KOPT-K1 (cell line): ENCODE measurements around the gene SBF1.
A peak's percentile ranks its signal among the peaks of the same experiment; 100 is the strongest.

Experiments used
- H3K27ac ChIP-seq: fragments of 200-600 bp; sonication (generic); 2 replicates; pipeline ENCODE4 v1.5.1; 2016; ENCODE audit warnings: antibody characterized with exemption, mild to moderate bottlenecking, low read depth, low read length; ENCODE audit not compliant: poor library complexity, severe bottlenecking
- H3K36me3 ChIP-seq: fragments of 200-600 bp; sonication (generic); 2 replicates; pipeline ENCODE4 v1.5.1; 2017; ENCODE audit warnings: antibody characterized with exemption, mild to moderate bottlenecking, low read length, moderate library complexity; ENCODE audit not compliant: insufficient read depth
- H3K9me3 ChIP-seq: fragments of 200-600 bp; sonication (generic); 2 replicates; pipeline ENCODE4 v1.5.1; 2017; ENCODE audit warnings: antibody characterized with exemption, low read length, mild to moderate bottlenecking; ENCODE audit not compliant: insufficient read depth, poor library complexity, severe bottlenecking

SBF1 gene

GRCh38 chr22:50447576-50448551 lies 27.0 kb downstream of the SBF1 start:
- H3K27ac ChIP-seq: no peak overlapping the region
- H3K9me3 ChIP-seq: no peaks in the 10 kb centered on the region
- H3K36me3 ChIP-seq: peaks cover 97% of the 10 kb centered on the region

- H3K9me3 ChIP-seq: no peaks in the 10 kb centered on the region
- H3K36me3 ChIP-seq: peaks cover 93% of the 10 kb centered on the region
- H3K27ac ChIP-seq: no peak overlapping the region
These were observed 27.9 kb downstream of the SBF1 start for GRCh38 chr22:50446708-50447575.

DNA sequence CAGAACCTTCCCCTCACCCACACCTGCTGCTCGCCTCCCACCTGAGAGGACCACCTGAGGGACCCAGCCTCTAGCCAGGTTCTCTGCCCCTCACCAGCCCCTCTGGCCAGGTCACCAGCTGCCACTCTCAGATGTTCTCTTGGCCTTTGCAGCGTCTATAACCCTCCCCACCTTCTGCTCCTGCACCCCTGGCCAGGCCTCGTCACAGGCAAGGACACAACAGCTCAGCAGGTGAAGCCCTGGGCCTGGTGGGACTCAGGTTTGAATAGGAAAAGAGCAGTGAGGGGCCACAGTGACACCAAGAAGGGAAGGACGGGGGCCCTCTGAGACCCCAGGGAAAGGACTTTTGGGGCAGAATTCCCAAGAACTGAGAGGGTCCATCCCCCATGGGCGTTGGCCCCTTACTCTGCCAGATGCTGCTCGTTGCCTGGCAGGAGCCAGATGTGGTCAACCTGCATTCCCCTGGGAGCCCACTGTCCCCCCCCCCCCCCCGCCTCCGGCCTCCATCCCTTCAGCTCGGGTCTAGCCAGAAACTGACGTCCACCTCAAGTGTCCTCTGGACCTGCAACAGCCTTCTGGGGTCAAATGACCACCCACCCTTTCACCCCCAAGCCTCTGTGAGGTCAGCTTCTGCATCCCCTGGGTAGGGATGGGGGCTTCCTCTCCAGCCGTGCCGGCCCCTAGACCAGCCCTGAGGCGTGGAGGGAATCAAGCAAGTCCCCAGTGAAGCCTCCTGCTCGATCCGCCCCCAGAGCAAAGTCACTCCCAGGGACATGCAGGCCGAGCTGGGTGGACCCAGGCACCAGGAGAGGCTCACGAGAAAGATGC lies 28.7 kb downstream of the SBF1 start:
- Histone ChIP-seq H3K27ac (peak overlapping the region; percentile 26), H3K9me3 (no peaks in the 10 kb centered on the region), H3K36me3 (peaks cover 92% of the 10 kb centered on the region)

GRCh38 chr22:50445071-50445879 lies 29.6 kb downstream of the SBF1 start:
- H3K9me3 ChIP-seq: no peaks in the 10 kb centered on the region
- peak overlapping the region; percentile 26 for H3K27ac ChIP-seq
- peaks cover 92% of the 10 kb centered on the region for H3K36me3 ChIP-seq

DNA sequence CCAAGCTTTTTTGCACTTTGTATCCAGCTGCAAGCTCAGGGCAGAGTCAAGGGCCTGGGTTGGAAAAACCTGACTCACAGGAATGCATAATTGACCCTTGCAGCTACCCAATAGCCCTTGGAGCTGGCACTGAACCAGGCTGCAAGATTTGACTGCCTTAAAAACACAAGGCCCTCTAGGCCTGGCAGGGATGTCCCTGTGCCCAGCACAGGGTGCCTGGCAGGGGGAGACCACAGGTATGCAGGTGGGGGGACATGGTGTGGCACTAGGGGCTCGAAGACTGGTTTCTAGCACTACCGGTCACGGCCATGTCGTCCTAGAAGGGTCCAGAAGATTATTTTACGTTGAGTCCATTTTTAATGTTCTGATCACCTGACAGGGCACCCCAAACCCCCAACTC lies 30.2 kb downstream of the SBF1 start:
- no peaks in the 10 kb centered on the region for H3K9me3 ChIP-seq
- H3K36me3 ChIP-seq: peaks cover 92% of the 10 kb centered on the region
- H3K27ac ChIP-seq: no peak overlapping the region

GRCh38 chr22:50443801-50444625 lies 30.8 kb downstream of the SBF1 start:
- H3K9me3 ChIP-seq: no peaks in the 10 kb centered on the region
- H3K36me3 ChIP-seq: peaks cover 92% of the 10 kb centered on the region
- H3K27ac ChIP-seq: no peak overlapping the region

DNA sequence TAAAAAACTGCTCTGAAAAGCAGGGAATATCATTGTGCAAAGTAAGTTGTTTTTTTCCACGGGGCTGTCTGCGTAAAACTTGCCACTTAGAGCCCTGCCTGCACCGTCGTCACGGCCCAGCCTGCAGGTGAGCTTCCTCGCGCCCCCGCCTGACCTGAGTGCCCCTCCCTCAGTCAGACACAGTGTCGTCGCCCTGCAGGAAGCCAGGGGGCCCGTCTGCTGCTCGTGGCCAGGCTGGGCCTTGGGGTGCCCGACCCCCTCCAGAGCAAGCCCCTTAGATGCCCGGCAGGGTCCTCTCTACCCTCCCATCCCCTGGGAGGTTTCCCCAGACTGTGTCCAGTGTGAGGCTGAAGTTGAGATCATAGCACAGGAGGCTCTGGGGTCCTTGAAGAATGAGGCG lies 31.6 kb downstream of the SBF1 start:
- Histone ChIP-seq H3K27ac (no peak overlapping the region), H3K9me3 (no peaks in the 10 kb centered on the region), H3K36me3 (peaks cover 92% of the 10 kb centered on the region)

GRCh38 chr22:50441428-50441993 lies 33.3 kb downstream of the SBF1 start:
- no peak overlapping the region for H3K27ac ChIP-seq
- peaks cover 91% of the 10 kb centered on the region for H3K36me3 ChIP-seq

DNA sequence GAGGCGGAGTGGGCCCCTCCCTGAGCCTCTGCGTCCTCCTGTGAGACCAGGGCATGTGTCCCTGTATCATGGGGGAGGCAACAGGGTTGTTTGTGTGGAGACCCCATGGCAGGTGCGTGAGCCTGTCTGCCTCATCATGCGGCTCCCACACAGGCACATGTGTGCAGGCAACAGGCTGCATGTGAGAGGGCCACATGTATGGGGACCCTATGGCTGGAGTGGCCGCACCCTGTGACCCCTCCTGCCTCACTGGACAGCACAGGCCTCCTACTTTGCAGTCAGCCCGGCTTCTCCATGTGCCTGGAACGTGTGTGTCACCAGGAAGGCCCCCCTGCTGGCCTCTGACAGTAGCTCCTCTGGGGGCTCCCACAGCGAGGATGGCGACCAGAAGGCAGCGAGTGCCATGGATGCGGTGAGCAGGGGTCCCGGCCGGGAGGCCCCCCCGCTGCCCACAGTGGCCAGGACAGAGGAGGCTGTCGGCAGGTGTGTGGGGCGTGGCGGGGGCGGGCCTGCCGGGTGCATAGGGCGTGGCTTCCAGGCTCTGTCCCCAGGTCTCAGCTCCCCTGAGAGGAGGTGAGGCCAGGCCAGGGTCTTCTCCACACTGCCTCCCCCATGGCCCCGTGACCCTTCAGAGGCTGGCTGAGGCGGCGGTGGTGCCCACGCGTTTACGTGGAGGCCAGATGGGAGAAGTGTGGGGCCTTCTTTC lies 34.1 kb downstream of the SBF1 start:
- Histone ChIP-seq H3K27ac (no peak overlapping the region), H3K36me3 (peaks cover 91% of the 10 kb centered on the region), H3K9me3 (no peaks in the 10 kb centered on the region)

More at GRCh38 chr22:50441428-50441993, 33.3 kb downstream of the SBF1 start:
- H3K9me3 ChIP-seq: no peaks in the 10 kb centered on the region

DNA sequence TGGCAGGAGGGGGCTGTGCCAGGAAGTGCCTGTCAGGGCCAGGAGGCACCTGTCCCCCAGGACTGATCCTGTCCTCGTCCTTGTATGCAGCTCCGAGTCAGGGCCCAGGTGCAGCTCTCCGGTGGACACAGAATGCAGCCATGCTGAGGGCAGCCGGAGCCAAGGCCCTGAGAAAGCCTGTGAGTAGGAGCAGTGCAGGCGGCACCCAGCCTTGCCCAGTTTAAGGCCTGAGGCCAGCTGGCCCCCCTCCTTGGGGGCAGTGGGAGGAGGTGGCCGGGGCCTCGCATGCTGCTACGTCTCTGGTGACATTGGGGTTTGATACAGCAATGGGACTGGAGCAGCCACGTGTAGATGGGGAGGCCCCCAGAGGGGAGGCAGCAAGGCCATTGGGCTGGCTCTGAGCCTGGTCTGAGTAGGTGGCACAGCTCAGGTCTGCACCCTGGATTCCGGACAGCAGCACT lies 34.9 kb downstream of the SBF1 start:
- peaks cover 91% of the 10 kb centered on the region for H3K36me3 ChIP-seq
- no peak overlapping the region for H3K27ac ChIP-seq
- no peaks in the 10 kb centered on the region for H3K9me3 ChIP-seq

DNA sequence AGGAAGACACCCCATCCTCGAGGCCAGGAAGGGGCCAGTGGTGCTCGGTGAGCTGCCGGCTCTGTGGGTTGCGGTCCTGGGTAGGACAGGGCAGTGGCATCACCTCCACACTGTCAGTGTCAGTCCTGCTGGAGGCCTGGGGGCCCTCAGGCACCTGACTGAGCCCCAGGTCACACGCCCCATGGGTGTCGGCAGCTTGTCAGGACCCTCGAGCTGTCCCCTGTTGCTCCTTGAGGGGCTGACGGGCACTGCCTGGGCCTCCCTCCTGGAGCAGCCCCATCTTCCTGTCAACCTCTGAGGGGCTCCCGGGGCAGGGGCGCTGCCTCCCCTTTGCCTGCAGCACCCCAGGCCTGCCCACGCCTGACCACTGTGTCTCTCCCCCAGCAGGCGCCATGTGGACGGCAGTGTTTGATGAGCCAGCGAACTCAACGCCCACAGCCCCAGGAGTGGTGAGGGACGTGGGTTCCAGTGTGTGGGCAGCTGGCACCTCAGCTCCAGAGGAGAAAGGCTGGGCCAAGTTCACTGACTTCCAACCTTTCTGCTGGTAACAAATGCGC lies 35.4 kb downstream of the SBF1 start:
- Histone ChIP-seq H3K27ac (no peak overlapping the region), H3K9me3 (no peaks in the 10 kb centered on the region), H3K36me3 (peaks cover 89% of the 10 kb centered on the region)
